ENCODE measurements around the gene MAPKAPK2.

MAPKAPK2 gene

DNA sequence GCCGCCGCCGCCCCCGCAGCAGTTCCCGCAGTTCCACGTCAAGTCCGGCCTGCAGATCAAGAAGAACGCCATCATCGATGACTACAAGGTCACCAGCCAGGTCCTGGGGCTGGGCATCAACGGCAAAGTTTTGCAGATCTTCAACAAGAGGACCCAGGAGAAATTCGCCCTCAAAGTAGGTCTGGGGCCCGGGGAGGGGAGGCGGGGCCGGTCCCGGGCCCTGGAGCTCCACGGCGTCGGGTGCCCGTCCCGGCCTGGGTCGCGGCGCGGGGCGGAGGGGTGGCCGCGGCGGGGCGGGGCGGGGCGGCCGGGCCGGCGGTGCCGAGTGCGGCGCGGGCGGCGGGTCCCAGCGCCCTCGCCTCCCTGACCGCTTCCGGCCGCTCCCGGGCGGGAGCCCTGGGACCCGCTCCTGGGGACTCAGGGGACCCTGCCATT is 646 bp downstream of the MAPKAPK2 start:
- DNase-seq = peak; percentile 30

DNA sequence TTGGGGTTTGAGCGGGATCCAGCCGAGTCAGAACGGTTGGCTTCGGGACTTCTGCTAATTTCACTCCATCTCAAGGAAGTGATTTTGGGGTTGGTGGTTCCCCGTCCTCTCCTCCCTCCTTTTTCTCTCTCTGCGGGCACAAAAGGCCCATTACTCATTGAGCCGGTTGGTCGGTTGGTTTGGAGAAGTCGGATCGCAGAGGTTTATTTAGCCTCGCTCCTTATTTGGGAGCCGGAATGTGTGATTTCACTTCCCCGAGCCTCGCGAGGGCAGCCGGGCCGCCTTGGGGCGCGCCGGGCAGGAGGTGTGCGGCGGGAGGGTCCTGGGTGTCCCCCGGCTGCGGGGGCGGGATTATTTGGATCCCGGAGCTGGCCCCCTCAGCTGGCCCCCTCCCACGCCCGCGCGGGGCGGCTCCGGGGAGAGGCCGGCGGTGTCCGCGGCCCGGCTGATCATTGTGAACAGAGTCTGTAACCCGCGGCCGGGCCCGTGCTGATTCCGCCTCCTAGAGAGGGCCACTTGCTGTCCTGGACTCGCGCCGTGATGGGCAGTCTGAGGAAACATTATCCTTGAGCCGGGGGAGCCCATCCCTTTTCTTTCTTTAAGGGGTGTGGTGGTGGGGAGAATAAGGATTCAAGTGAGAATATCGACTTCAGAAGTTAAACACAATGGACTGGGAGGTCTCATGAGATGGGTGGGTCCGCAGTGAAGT is 1.2 kb downstream of the MAPKAPK2 start:
- DNase-seq = peak; percentile 49

GRCh38 chr1:206686478-206687249 is 2.0 kb downstream of the MAPKAPK2 start:
- DNase-seq = peak; percentile 46

GRCh38 chr1:206687251-206687914 is 2.7 kb downstream of the MAPKAPK2 start:
- no peak for DNase-seq

DNA sequence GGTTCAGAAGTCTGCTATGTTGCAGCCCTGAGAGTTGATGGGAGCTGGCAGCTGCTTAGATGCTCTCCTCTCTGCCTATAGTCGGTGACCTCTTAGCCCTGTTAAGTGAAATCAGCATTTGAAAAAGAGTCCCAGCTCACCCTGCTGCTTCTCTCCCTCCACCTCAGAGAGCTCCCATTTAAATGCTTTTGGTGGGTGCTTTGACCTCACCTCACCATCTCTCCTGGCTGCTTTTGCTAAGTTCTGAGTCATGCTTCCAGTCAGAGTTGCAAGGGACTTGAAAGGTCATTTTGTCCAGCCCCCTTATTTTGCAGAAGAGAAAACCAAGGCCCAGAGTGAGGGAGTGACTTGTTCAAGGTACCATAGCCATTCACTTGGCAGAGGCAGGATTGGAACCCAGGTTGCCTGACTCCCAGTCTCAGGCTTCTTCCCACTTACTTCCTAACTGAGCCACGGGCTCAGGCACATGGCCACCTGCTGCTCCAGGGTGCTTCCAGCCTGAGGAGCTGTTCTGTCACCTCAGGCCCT is 3.3 kb downstream of the MAPKAPK2 start:
- DNase-seq = no peak

DNA sequence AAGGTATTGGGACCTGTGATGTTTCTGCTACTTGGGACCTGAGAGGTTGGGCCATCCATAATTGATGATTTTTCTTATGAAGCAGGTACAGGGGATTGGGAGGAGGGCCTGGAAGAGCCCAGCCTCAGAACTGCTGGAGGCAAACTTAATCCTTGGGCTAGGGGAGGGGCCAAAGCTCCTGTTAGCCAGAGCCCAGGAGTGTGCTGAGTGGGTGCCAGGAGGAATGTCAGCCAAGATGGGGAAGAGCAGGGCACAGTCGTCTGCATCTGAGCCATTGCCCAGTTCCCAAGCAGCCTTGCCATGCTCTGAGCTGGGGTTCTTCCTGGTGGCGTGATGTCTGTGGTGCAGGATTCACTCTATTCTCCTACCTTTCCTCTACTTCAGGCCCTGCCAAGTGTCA is 5.8 kb downstream of the MAPKAPK2 start:
- no peak for DNase-seq

DNA sequence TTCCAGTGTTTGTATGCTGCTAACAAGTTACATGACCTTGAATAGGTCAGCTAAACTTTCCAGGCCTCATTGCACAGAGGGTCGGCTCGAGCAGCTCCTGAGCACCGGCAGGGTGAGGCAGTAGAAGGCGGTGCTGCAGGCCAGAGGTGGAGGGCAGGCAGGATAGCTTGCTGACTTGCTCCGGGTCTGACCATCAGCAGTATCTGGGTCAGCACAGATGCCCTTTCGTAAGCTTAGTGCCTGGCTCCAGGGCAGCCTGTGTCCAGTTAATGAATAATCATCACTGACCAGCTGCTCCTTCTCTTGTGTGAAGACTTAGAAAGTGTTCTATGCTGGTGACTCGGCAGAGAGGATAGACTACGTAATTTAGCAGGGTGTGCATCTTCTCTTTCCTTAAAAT is 6.9 kb downstream of the MAPKAPK2 start:
- DNase-seq = no peak

- no peak for DNase-seq
These were observed 8.3 kb downstream of the MAPKAPK2 start for GRCh38 chr1:206693029-206693428.

DNA sequence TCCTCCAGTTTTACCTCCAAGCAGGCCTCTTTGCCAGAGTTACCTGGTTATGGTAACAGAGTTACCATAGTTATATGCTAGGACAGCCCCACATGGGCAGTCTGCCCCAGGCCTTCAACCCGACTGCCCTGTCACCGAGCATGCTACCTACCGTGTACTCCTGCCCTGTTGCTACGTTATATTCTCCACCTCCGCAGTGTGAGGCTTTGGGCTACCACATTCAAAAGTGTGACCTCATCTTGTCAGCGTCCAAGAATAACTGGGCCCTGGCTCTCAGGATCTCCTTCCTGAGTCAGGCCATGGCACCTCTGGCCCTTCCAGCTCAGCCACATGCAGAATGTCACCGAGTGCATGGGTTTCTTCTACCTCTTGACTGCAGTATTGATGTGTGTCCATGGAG is 8.9 kb downstream of the MAPKAPK2 start:
- DNase-seq = no peak

DNA sequence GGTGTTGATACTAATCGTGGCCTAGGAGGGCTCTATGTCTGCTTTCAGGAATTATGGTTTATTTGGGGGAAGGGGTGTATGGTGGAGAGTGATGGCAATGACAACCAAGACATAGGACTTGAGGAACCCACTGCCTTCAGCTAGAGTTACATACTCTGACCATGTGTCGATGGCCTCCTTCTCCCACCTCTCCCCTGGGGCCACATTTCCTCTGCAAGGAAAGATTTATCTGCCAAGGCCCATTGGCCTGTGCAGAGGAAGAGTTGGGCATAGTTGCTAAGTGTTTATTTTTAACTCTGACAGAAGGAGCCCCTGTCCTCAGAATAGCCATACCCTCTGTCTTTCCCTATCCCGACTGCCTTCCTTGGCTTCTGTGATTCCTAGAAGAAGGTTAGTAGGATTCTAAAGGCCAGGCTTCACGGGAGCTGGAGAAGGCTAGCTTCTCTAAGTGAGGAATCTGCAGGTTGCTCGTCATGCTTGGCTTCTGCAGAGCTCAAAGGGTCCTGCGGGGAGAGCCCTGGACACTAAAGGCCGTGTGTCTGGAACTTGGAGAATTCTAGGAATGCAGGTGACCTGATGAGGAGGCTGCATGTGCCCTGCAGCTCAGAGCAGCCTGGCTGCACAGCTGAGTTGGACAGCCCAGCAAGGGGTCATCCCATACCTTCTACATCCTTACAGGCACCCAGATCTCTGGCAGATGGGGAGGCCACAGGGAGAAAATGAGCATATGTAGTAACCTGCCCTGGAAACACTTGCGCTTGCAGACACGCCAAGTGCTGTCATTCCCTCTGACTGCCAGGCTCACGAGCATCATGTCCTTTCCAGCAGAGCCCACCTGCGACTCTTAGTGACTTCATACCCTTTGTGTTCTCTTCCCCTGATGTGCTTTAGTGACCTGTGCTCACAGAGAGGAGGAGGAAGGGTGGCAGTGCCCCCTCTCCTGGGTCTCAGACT is 9.7 kb downstream of the MAPKAPK2 start:
- no peak for DNase-seq

DNA sequence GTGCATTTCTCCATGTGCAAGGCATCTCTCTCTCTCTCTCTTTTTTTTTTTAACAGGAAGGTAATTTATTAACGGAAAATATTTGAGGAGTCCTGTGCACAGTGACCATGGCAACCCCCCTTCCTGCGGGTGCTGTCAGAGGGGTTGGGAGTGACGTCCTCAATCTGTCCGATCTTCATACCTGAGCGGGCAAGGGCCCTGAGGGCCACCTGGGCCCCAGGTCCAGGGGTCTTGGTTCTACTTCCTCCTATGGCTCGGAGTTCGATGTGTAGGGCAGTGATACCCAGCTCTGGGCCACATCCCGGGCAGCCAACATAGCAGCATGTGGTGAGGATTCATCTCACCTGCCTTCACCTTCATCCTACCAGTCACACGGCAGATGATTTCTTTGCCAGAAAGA is 11.0 kb downstream of the MAPKAPK2 start:
- no peak for DNase-seq

DNA sequence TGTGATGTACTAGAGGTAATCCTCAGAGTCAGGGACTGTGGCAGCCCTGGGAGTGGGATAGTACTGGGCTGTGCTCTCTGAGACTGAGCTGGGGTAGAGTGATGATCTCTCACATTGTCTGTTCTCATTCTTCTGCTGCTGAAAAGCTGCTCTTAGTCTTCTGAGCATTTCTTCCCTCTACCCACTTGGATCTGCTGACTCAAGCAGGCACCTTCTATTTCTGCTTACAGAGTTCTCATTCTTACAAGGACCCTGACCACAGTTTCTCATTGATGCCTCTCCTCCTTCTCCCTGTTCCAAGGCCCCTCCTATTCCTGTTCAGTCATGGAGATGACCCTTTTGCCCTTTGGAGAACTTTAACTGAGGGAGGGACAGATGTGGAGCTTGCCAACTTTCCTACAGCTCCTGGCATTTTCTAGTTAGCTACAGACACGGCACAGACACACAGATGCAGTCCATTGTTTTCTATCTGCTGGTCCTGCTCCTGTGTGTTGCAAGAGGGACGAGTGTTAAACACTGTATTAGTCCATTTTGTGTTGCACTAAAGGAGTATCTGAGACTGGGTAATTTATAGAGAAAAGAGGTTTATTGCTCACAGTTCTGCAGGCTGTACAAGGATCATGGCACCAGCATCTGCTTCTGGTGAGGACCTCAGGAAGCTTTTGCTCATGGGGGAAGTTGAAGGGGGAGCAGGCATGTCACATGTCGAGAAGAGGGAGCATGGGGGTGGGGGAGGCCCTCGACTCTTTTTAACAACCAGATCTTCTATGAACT is 12.3 kb downstream of the MAPKAPK2 start:
- no peak for DNase-seq

DNA sequence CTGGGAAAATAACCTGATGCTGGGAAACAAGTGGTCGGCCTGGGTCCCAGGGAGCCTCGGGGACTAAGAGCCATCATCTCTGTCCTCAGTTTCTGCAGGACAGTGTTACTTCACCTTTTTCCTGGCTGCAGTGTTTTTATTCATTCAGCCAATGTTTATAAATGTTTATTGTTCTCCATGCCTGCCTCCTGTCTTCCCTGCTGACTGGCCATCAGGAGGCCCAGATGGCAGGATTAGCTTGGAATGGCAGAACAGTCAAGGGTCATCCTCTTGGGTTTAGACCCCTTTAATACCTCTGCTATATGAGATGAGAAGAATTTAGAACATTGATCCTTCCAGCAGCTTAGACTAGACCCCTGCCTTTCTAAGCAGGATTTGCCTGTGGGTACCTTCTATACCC is 13.3 kb downstream of the MAPKAPK2 start:
- DNase-seq = no peak

DNA sequence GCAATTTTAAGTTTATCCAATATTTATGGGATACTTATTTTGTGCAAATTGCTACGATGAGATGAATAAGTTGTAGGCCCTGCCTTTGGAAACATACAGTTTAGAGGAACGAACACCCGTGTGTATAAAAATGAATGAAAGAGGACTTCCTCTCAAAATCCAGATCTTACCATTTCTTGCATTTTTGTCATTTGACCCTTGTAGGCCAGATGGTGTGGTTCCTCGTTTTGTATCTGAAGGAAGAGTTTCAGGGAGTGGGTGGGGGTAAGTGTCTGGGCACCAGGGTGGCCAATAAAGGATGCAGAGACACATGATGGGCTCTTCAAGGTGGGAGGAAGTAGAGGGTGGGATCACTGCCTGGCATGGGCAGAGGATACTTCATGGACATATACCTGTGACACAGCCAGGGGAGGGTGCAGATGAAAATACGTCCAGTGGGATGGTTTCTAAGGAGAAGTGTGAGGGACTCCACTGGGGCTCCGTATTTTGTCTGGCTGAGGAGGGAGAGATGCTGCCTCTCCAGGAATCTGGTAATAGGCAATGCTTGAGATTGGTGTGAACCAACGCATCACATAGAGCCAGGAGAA is 14.4 kb downstream of the MAPKAPK2 start:
- DNase-seq = no peak

GRCh38 chr1:206699626-206700025 is 14.9 kb downstream of the MAPKAPK2 start:
- DNase-seq = no peak

DNA sequence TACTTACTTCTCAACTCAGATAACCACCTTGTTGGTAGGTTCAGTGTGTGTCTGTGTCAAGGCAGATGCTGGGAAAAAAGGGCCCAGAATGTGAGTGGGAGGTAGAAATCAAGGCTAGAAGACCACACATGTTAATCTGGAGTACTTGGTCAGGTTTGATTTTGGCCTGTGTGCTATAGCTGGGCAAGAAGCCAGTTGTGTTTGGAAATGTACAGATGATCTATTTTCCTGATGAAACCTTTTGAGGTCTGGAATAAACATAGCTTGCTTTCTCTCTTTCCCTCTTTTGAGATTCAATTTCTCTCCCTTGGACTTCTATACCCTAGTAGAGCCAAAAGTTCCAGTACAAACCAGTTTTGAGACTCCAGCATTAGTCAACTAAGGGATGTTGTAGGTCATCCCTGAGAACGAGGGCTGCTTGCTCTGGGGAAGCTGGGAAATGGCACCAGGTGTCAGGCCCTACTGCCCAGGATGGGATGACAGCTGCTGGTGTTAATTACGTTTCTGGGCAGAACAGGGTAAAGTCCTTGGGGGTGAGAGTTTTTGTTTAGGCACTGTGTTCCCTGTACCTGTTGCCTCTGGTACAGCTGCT is 15.8 kb downstream of the MAPKAPK2 start:
- no peak for DNase-seq

- DNase-seq = no peak
These were observed 17.6 kb downstream of the MAPKAPK2 start for GRCh38 chr1:206702260-206702659.

DNA sequence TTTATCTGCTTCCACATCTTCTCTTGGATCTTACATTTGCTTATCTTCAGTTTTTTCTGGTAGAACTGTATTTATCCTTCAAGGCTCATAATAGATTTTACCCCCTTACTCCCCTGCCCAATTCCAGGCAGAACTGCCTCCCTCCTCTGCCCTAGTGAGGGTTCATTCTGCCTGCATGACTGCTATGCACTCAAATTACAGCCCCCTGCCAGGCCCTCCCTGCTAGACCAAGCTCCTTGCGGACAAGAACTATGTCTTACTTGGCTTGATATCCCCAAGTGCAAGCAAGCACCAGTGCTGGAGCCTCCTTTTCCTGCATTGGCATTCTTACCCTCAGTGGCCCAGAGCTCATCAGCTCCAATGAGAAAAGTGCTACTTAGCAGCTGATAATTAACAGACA is 18.1 kb downstream of the MAPKAPK2 start:
- DNase-seq = no peak

GRCh38 chr1:206703661-206704060 is 19.0 kb downstream of the MAPKAPK2 start:
- DNase-seq = peak; percentile 73

- peak; percentile 28 for DNase-seq
These were observed 19.5 kb downstream of the MAPKAPK2 start for GRCh38 chr1:206704226-206704625.

DNA sequence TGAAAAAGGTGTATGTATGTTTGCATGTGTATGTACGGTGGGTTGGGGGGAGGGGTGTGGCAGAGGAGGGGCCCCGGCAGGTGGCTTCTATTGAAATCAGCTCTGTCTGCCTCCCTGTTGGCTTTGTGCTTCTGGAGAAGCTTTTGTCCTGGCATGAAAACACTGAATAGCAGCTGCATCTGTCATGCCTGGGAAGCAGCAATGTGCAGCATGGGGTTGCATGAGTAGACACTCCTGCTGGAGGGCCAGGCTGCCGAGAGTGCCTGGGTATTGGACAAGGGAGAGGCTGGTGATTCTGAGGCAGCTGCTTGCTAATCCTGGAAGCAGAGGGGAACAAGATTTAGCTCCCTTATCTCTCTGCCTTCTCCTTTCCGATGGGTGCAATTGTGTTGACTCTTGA is 20.5 kb downstream of the MAPKAPK2 start:
- no peak for DNase-seq

Data from activated CD4-positive, alpha-beta T cell treated with anti-CD3 and anti-CD28 coated beads, Interleukin-2, amount 50 U/mL, for 16 hours (primary cell).